Activated CD8-positive, alpha-beta T cell treated with anti-CD3 and anti-CD28 coated beads for 36 hours (primary cell): ENCODE measurements around the gene RAB29. TPM values are rescaled to one million over a fixed set of nuclear protein-coding genes. Genes with fewer than 3 reads are reported as not detected.
A peak's percentile ranks its signal among the peaks of the same experiment; 100 is the strongest.
"Not testable (repeated sequence)": the region's sequence is repeated elsewhere in the genome, so short reads cannot be mapped to it uniquely, and the experiment has no call there.

Experiments used
- ATAC-seq: fragments of 200-7000 bp; cut with Tn5 transposase; one replicate; pipeline ENCODE4 v1.10.0; 2021; ENCODE audit warnings: mild to moderate bottlenecking, moderate library complexity
- CTCF ChIA-PET: fragments of 350-600 bp; sonication (Branson Sonifier 250); formaldehyde crosslinking; loops from one replicate; lab custom pipeline; 2021; ENCODE audit warnings: antibody characterized with exemption; lab: Charles Lee
- POLR2A ChIA-PET: fragments of 350-600 bp; sonication (Branson Sonifier 250); formaldehyde crosslinking; loops from one replicate; lab custom pipeline; 2021; ENCODE audit warnings: antibody characterized with exemption; lab: Charles Lee
- DNase-seq: peaks from one replicate; pipeline ENCODE4 v3.0.0-alpha.2; 2020
- H3K27ac Mint-ChIP-seq: one replicate; pipeline ENCODE4 v1.8.0; 2021; ENCODE audit warnings: mild to moderate bottlenecking, mixed read lengths
- H3K27me3 Mint-ChIP-seq: one replicate; pipeline ENCODE4 v1.8.0; 2021; ENCODE audit warnings: mixed read lengths
- H3K36me3 Mint-ChIP-seq: one replicate; pipeline ENCODE4 v1.8.0; 2021; ENCODE audit warnings: low read depth, mixed read lengths
- H3K4me1 Mint-ChIP-seq: one replicate; pipeline ENCODE4 v1.8.0; 2021; ENCODE audit warnings: low read depth, mixed read lengths
- H3K4me3 Mint-ChIP-seq: one replicate; pipeline ENCODE4 v1.8.0; 2021; ENCODE audit warnings: mild to moderate bottlenecking, moderate library complexity, mixed read lengths
- H3K9me3 Mint-ChIP-seq: one replicate; pipeline ENCODE4 v1.8.0; 2021; ENCODE audit warnings: mixed read lengths
- CTCF ChIP-seq: fragments of 200-600 bp; IDR thresholded peaks from one replicate; pipeline ENCODE4 v1.8.0; 2022; ENCODE audit warnings: antibody characterized with exemption, mild to moderate bottlenecking
- intact Hi-C: fragments of 100-400 bp; cut with micrococcal nuclease; formaldehyde crosslinking; loops from one replicate; pipeline ENCODE4 v1.10.0; 2022
- total RNA-seq, 2 experiments: library from RNA; stranded (reverse); gene quantifications; one replicate each; pipeline ENCODE4 v1.2.3, GENCODE V29; 2021

Gene RAB29
- 10 to 100 TPM; 20.1 to 22.5 TPM for total RNA-seq

GRCh38 chr1:205775015-205775716, at the start of gene RAB29:
Gene RAB29, minus strand, starts transcription at chr1:205775482. Its CDS starts 526 bp downstream, at chr1:205774956.
- peak; percentile 83 for ATAC-seq
- H3K9me3 Mint-ChIP-seq, result no peaks in the 10 kb centered on the region

GRCh38 chr1:205824180-205824579, 48.9 kb upstream of the RAB29 start:
- intact Hi-C loops, result no loop called here
- DNase-seq (no peak), ATAC-seq (peak; percentile 13)
- Mint-ChIP-seq H3K27me3 (no peaks in the 10 kb centered on the region), H3K27ac (no peak overlapping the region), H3K9me3 (peaks cover 4% of the 10 kb centered on the region), H3K36me3 (peaks cover 3% of the 10 kb centered on the region), H3K4me3 (no peak overlapping the region), H3K4me1 (peaks cover 18% of the 10 kb centered on the region)
- TF ChIP-seq CTCF, result no peak
- CTCF ChIA-PET, result interaction anchor here (1.1 to 1.4 kb wide), 2 partner anchors 32 to 113 kb away, joined by 3 to 5 read pairs; no protein-coding TSS in a partner anchor
- POLR2A ChIA-PET, result no interaction called here

More at GRCh38 chr1:205775015-205775716, at the start of gene RAB29:
- H3K4me3 Mint-ChIP-seq, result peak within 1 kb of the TSS; percentile 89
- no peaks in the 10 kb centered on the region for H3K27me3 Mint-ChIP-seq
- ChIA-PET CTCF (interaction anchor here (1.2 to 4.5 kb wide), 6 partner anchors 17 to 203 kb away, joined by 3 to 28 read pairs (median 4); no protein-coding TSS in a partner anchor), POLR2A (interaction anchor here (0.6 to 6.5 kb wide), 8 partner anchors 10 to 207 kb away, joined by 3 to 61 read pairs (median 4); partner anchors contain the start of gene NUCKS1)
- DNase-seq, result peak; percentile 94
- peak within 1 kb of the TSS; percentile 92 for H3K27ac Mint-ChIP-seq
- intact Hi-C loops, result loop anchor here (2.0 kb wide), 1 partner anchor 26 kb away; no protein-coding TSS in a partner anchor
- no peak for TF ChIP-seq CTCF
- H3K36me3 Mint-ChIP-seq, result peaks cover 18% of the 10 kb centered on the region
- H3K4me1 Mint-ChIP-seq, result peaks cover 53% of the 10 kb centered on the region

- CTCF ChIA-PET, ATAC-seq, H3K36me3 Mint-ChIP-seq, H3K4me3 Mint-ChIP-seq, H3K9me3 Mint-ChIP-seq, H3K27me3 Mint-ChIP-seq, POLR2A ChIA-PET, H3K27ac Mint-ChIP-seq, intact Hi-C loops, DNase-seq: not testable (repeated sequence)
- H3K4me1 Mint-ChIP-seq, result peaks cover 18% of the 10 kb centered on the region
Measured at GRCh38 chr1:205823260-205823659, 48.0 kb upstream of the RAB29 start.

- Mint-ChIP-seq H3K36me3 (peaks cover 3% of the 10 kb centered on the region), H3K27me3 (no peaks in the 10 kb centered on the region), H3K27ac (no peak overlapping the region), H3K4me3 (no peak overlapping the region), H3K4me1 (peaks cover 18% of the 10 kb centered on the region), H3K9me3 (peaks cover 4% of the 10 kb centered on the region)
- CTCF ChIA-PET, result interaction anchor here (1.4 to 2.0 kb wide), 2 partner anchors 30 to 155 kb away, joined by 3 to 4 read pairs; no protein-coding TSS in a partner anchor
- intact Hi-C loops, result no loop called here
- ATAC-seq (no peak), DNase-seq (no peak)
- POLR2A ChIA-PET, result no interaction called here
- no peak for TF ChIP-seq CTCF
Measured at GRCh38 chr1:205822397-205822796, 47.1 kb upstream of the RAB29 start.

GRCh38 chr1:205817988-205818387, 42.7 kb upstream of the RAB29 start:
- Mint-ChIP-seq H3K4me3 (no peak overlapping the region), H3K27ac (no peak overlapping the region), H3K4me1 (peaks cover 11% of the 10 kb centered on the region), H3K27me3 (no peaks in the 10 kb centered on the region), H3K9me3 (no peaks in the 10 kb centered on the region), H3K36me3 (no peaks in the 10 kb centered on the region)
- no peak for TF ChIP-seq CTCF
- CTCF ChIA-PET, result interaction anchor here (1.4 kb wide), 1 partner anchor 8 kb away, joined by 4 read pairs; no protein-coding TSS in a partner anchor
- DNase-seq, result no peak
- intact Hi-C loops, result no loop called here
- no peak for ATAC-seq
- POLR2A ChIA-PET, result interaction anchor here (2.1 kb wide), 1 partner anchor 8 kb away, joined by 6 read pairs; no protein-coding TSS in a partner anchor
